Mesendoderm (in vitro differentiated cells): ENCODE measurements around the gene SDK2.

ENCODE experiments used
- DNase-seq: peaks from one replicate; pipeline ENCODE4 v3.0.0; 2013
- H2AK5ac ChIP-seq: 2 replicates; pipeline ENCODE4 v1.6.1; 2013; ENCODE audit warnings: low read length, inconsistent platforms
- H2BK120ac ChIP-seq: 2 replicates; pipeline ENCODE4 v1.6.1; 2013; ENCODE audit warnings: low read depth, mild to moderate bottlenecking, low read length, moderate library complexity, mixed read lengths
- H2BK15ac ChIP-seq: replicated peaks from 2 replicates; pipeline ENCODE4 v1.6.1; 2013; ENCODE audit warnings: low read depth, mild to moderate bottlenecking, moderate library complexity
- H2BK5ac ChIP-seq: 2 replicates; pipeline ENCODE4 v1.6.1; 2013; ENCODE audit warnings: low read length, inconsistent platforms
- H3K18ac ChIP-seq: 2 replicates; pipeline ENCODE4 v1.6.1; 2013; ENCODE audit warnings: mild to moderate bottlenecking, low read length, mixed read lengths
- H3K23ac ChIP-seq: one replicate; pipeline ENCODE4 v1.6.1; 2013; ENCODE audit warnings: low read length
- H3K27ac ChIP-seq: 2 replicates; pipeline ENCODE4 v1.5.1; 2013; ENCODE audit warnings: low read depth, mild to moderate bottlenecking, inconsistent platforms, low read length, moderate library complexity
- H3K27me3 ChIP-seq: 2 replicates; pipeline ENCODE4 v1.6.1; 2013; ENCODE audit warnings: low read length, control low read depth, mild to moderate bottlenecking, inconsistent platforms; ENCODE audit not compliant: insufficient read depth, poor library complexity
- H3K36me3 ChIP-seq: 2 replicates; pipeline ENCODE4 v1.6.1; 2013; ENCODE audit warnings: low read length, inconsistent platforms; ENCODE audit not compliant: control insufficient read depth, insufficient read depth
- H3K4ac ChIP-seq: one replicate; pipeline ENCODE4 v1.6.1; 2013; ENCODE audit warnings: low read depth, mild to moderate bottlenecking, low read length, moderate library complexity
- H3K4me1 ChIP-seq: 2 replicates; pipeline ENCODE4 v1.6.1; 2013; ENCODE audit warnings: low read depth, low read length, inconsistent platforms; ENCODE audit not compliant: control insufficient read depth
- H3K4me2 ChIP-seq: 2 replicates; pipeline ENCODE4 v1.6.1; 2013; ENCODE audit warnings: low read length
- H3K4me3 ChIP-seq: 2 replicates; pipeline ENCODE4 v1.5.1; 2013; ENCODE audit warnings: mild to moderate bottlenecking, low read length
- H3K56ac ChIP-seq: one replicate; pipeline ENCODE4 v1.6.1; 2013; ENCODE audit warnings: low read length
- H3K79me1 ChIP-seq: 2 replicates; pipeline ENCODE4 v1.6.1; 2013; ENCODE audit warnings: low read length, inconsistent platforms
- H3K79me2 ChIP-seq: 2 replicates; pipeline ENCODE4 v1.6.1; 2013; ENCODE audit warnings: mild to moderate bottlenecking, low read length; ENCODE audit not compliant: control insufficient read depth, insufficient read depth
- H3K9ac ChIP-seq: 2 replicates; pipeline ENCODE4 v1.6.1; 2013; ENCODE audit warnings: low read length, inconsistent platforms
- H4K5ac ChIP-seq: one replicate; pipeline ENCODE4 v1.6.1; 2013; ENCODE audit warnings: low read length
- H4K8ac ChIP-seq: one replicate; pipeline ENCODE4 v1.6.1; 2013; ENCODE audit warnings: low read depth, mild to moderate bottlenecking, control low read depth, low read length, moderate library complexity
- WGBS: extraction: QIAGEN DNeasy Blood & Tissue Kit; methylation state at CpG from one replicate; pipeline ENCODE4 v1.1.7; 2013; ENCODE audit warnings: low lambda C conversion rate, missing lambda C conversion rate; ENCODE audit not compliant: insufficient coverage; ENCODE audit errors: extremely low coverage; 5-methylcytosine and 5-hydroxymethylcytosine counted together

The SDK2 gene

GRCh38 chr17:73348018-73348828, 296.0 kb downstream of the SDK2 start:
- Histone ChIP-seq H3K36me3 (no peaks in the 10 kb centered on the region), H3K4me1 (peaks cover 6% of the 10 kb centered on the region), H2BK120ac (no peak overlapping the region), H2BK15ac (no peak overlapping the region), H3K18ac (no peak overlapping the region), H3K4ac (peak overlapping the region; percentile 9), H3K56ac (peak overlapping the region; percentile 52), H3K79me1 (no peaks in the 10 kb centered on the region), H3K27ac (no peak overlapping the region), H3K4me3 (no peak overlapping the region), H3K9ac (no peak overlapping the region), H3K4me2 (no peak overlapping the region), H3K23ac (no peak overlapping the region), H4K8ac (no peak overlapping the region), H2BK5ac (no peak overlapping the region), H3K79me2 (no peaks in the 10 kb centered on the region), H4K5ac (no peak overlapping the region), H3K27me3 (no peaks in the 10 kb centered on the region), H2AK5ac (no peak overlapping the region)
- no CpG with 5 or more reads among the region's 19 CpGs for whole genome bisulfite sequencing
- no peak for DNase-seq

- Histone ChIP-seq H4K5ac (no peak overlapping the region), H3K23ac (no peak overlapping the region), H3K36me3 (no peaks in the 10 kb centered on the region), H3K79me1 (no peaks in the 10 kb centered on the region), H2BK120ac (no peak overlapping the region), H3K79me2 (no peaks in the 10 kb centered on the region), H2BK5ac (no peak overlapping the region), H3K27ac (no peak overlapping the region), H3K4ac (no peak overlapping the region), H3K27me3 (no peaks in the 10 kb centered on the region), H3K18ac (no peak overlapping the region), H2BK15ac (no peak overlapping the region), H4K8ac (no peak overlapping the region), H2AK5ac (no peak overlapping the region), H3K9ac (no peak overlapping the region), H3K4me2 (no peak overlapping the region), H3K4me1 (peaks cover 11% of the 10 kb centered on the region), H3K4me3 (no peak overlapping the region), H3K56ac (peak overlapping the region; percentile 31)
- WGBS = no CpG with 5 or more reads among the region's 5 CpGs
- no peak for DNase-seq
Measured at GRCh38 chr17:73347351-73347750, 296.9 kb downstream of the SDK2 start.

- H3K4me1 ChIP-seq = peaks cover 15% of the 10 kb centered on the region
- H4K8ac ChIP-seq = no peak overlapping the region
- H2BK120ac ChIP-seq = no peak overlapping the region
- H3K4me2 ChIP-seq = no peak overlapping the region
- H3K4ac ChIP-seq = no peak overlapping the region
- no peak overlapping the region for H2BK15ac ChIP-seq
- H2BK5ac ChIP-seq = no peak overlapping the region
- no peak overlapping the region for H3K18ac ChIP-seq
- no peak overlapping the region for H3K56ac ChIP-seq
- no peak overlapping the region for H3K27ac ChIP-seq
- DNase-seq = no peak
- H3K79me1 ChIP-seq = no peaks in the 10 kb centered on the region
- H3K36me3 ChIP-seq = no peaks in the 10 kb centered on the region
- H2AK5ac ChIP-seq = no peak overlapping the region
- H3K4me3 ChIP-seq = no peak overlapping the region
- no peak overlapping the region for H3K9ac ChIP-seq
- no peak overlapping the region for H4K5ac ChIP-seq
- H3K23ac ChIP-seq = no peak overlapping the region
- no CpG with 5 or more reads among the region's 12 CpGs for WGBS
- no peaks in the 10 kb centered on the region for H3K79me2 ChIP-seq
- no peaks in the 10 kb centered on the region for H3K27me3 ChIP-seq
Measured at GRCh38 chr17:73346501-73347162, 297.6 kb downstream of the SDK2 start.

- Histone ChIP-seq H3K79me2 (no peaks in the 10 kb centered on the region), H4K5ac (peak overlapping the region; percentile 5), H4K8ac (no peak overlapping the region), H3K79me1 (no peaks in the 10 kb centered on the region), H3K27ac (peak overlapping the region; percentile 95), H2BK15ac (no peak overlapping the region), H3K56ac (peak overlapping the region; percentile 83), H2BK120ac (no peak overlapping the region), H3K4me3 (no peak overlapping the region), H3K27me3 (no peaks in the 10 kb centered on the region), H3K36me3 (no peaks in the 10 kb centered on the region), H3K4ac (peak overlapping the region; percentile 29), H3K9ac (peak overlapping the region; percentile 57), H2BK5ac (peak overlapping the region; percentile 63), H3K23ac (no peak overlapping the region), H3K4me2 (no peak overlapping the region), H2AK5ac (no peak overlapping the region), H3K4me1 (peaks cover 16% of the 10 kb centered on the region), H3K18ac (peak overlapping the region; percentile 17)
- no peak for DNase-seq
- no CpG with 5 or more reads among the region's 11 CpGs for WGBS
Measured at GRCh38 chr17:73343739-73344454, 300.3 kb downstream of the SDK2 start.

- no peaks in the 10 kb centered on the region for H3K27me3 ChIP-seq
- peaks cover 16% of the 10 kb centered on the region for H3K4me1 ChIP-seq
- WGBS = no CpG with 5 or more reads among the region's 17 CpGs
Measured at GRCh38 chr17:73343168-73343634, 301.0 kb downstream of the SDK2 start.

More at GRCh38 chr17:73343168-73343634, 301.0 kb downstream of the SDK2 start:
- Histone ChIP-seq H2BK5ac (peak overlapping the region; percentile 88), H3K23ac (no peak overlapping the region), H4K8ac (no peak overlapping the region), H2AK5ac (no peak overlapping the region), H3K79me2 (no peaks in the 10 kb centered on the region), H3K4me2 (peak overlapping the region; percentile 39), H2BK120ac (no peak overlapping the region), H4K5ac (peak overlapping the region; percentile 5), H3K36me3 (no peaks in the 10 kb centered on the region), H2BK15ac (no peak overlapping the region), H3K27ac (peak overlapping the region; percentile 95), H3K9ac (peak overlapping the region; percentile 59), H3K4me3 (no peak overlapping the region), H3K56ac (peak overlapping the region; percentile 83), H3K79me1 (no peaks in the 10 kb centered on the region), H3K4ac (peak overlapping the region; percentile 29), H3K18ac (peak overlapping the region; percentile 71)
- peak; percentile 96 for DNase-seq
